ENCODE results near the gene B4GALNT4.

DNA sequence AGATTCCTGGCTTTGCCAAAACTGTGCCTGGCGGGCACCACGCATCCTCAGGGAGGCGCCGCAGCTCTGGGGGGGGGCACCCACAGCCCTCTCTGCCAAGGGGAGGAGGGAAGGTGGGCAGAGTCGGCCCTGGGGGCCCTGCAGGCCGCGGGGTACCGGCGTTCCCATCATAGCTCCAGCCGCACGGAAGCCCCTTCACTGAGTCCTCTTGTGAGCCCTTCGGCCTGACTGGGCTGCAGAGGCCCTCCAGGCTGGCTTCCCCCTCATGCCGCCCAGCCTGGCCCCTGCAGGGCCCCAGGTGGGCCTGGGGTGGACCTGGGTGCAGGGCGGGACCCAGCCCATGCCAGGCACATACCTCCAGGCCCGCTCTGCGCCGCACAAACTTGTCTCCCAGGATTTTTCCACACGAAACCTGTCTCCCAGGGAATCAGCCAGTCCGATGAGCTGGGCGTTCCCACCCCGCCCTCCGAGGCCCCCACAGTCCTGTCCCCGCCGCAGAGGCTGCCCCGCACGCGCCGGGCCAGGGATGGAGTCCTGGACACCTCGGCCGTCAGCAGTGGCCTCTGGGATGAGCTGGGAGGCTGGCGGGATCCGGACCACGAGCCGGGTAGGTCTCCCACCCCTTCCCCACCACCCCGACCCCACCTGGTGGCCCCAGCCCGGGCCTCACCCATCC, 22.9 kb downstream of the B4GALNT4 start:
- TF ChIP-seq CTCF (IDR thresholded peaks at IDR 0.05; ENCODE audit: low read length) (no peak), EZH2 (IDR thresholded peaks at IDR 0.05; ENCODE audit: borderline replicate concordance, low read length) (no peak)

All from OCI-LY1 (cell line).